ENCODE measurements around the gene ARL16. TPM values are rescaled to one million over a fixed set of nuclear protein-coding genes. Genes with fewer than 3 reads are reported as not detected.

The ARL16 gene
- total and polyA plus RNA-seq, 12 donors: 18.5 to 105 (median 31.7) TPM

- DNase-seq: no peak
- Histone ChIP-seq H3K27me3 (no peaks in the 10 kb centered on the region), H3K4me1 (replicated peaks in 1 of 2) (peaks cover 0 to 5% of the 10 kb centered on the region in 2 donors), H3K36me3 (replicated peaks in 1 of 2) (peaks cover 0 to 55% of the 10 kb centered on the region in 2 donors), H3K9me3 (replicated peaks in 1 of 3) (no peaks in the 10 kb centered on the region), H3K27ac (no peak overlapping the region), H3K4me3 (no peak overlapping the region)
- intact Hi-C loops (cut with DNase I): no loop called here
- WGBS, 4 donors: 92 to 93% (median 92%) methylated on average over 16 of the region's 16 CpGs
- no peak for TF ChIP-seq POLR2A (IDR thresholded peaks at IDR 0.05)
- no peak for TF ChIP-seq CTCF (IDR thresholded peaks at IDR 0.05)
Observed at GRCh38 chr17:81672954-81673353, 10.6 kb downstream of the ARL16 start.

- intact Hi-C loops (cut with DNase I): no loop called here
- H3K36me3 ChIP-seq (replicated peaks in 1 of 2): peaks cover 0 to 55% of the 10 kb centered on the region in 2 donors
- H3K4me1 ChIP-seq (replicated peaks in 1 of 2): peaks cover 0 to 10% of the 10 kb centered on the region in 2 donors
- no peak for DNase-seq
- H3K9me3 ChIP-seq (replicated peaks in 1 of 3): no peaks in the 10 kb centered on the region
- H3K27me3 ChIP-seq: no peaks in the 10 kb centered on the region
- 81 to 92% (median 87%) methylated on average over 6 to 18 of the region's 18 CpGs for WGBS, 4 donors
- H3K4me3 ChIP-seq: no peak overlapping the region
- H3K27ac ChIP-seq: no peak overlapping the region
- TF ChIP-seq CTCF (IDR thresholded peaks at IDR 0.05) (no peak), POLR2A (IDR thresholded peaks at IDR 0.05) (no peak)
Observed at GRCh38 chr17:81672504-81672903, 11.1 kb downstream of the ARL16 start.

GRCh38 chr17:81667754-81668153, 15.8 kb downstream of the ARL16 start:
- Histone ChIP-seq H3K36me3 (replicated peaks in 1 of 2) (peaks cover 0 to 46% of the 10 kb centered on the region in 2 donors), H3K9me3 (replicated peaks in 1 of 3) (no peaks in the 10 kb centered on the region), H3K4me1 (replicated peaks in 1 of 2) (peaks cover 8 to 27% of the 10 kb centered on the region in 2 donors), H3K27me3 (no peaks in the 10 kb centered on the region), H3K27ac (no peak overlapping the region), H3K4me3 (peak overlapping the region in 1 of 4 donors; percentile 89)
- intact Hi-C loops (cut with DNase I): no loop called here
- DNase-seq: no peak
- 84 to 89% (median 86%) methylated on average over 18 of the region's 18 CpGs for WGBS, 4 donors
- no peak for TF ChIP-seq CTCF (IDR thresholded peaks at IDR 0.05)
- TF ChIP-seq POLR2A (IDR thresholded peaks at IDR 0.05): no peak

- no peaks in the 10 kb centered on the region for H3K27me3 ChIP-seq
- H3K4me3 ChIP-seq: peak within 1 kb of the TSS; percentile 37 to 99 (median 82)
- peak within 1 kb of the TSS in 4 of 5 donors; percentile 66 to 93 (median 76) for H3K27ac ChIP-seq
- no peaks in the 10 kb centered on the region for H3K9me3 ChIP-seq (replicated peaks in 1 of 3)
- peaks cover 0 to 34% of the 10 kb centered on the region in 2 donors for H3K36me3 ChIP-seq (replicated peaks in 1 of 2)
- TF ChIP-seq CTCF (IDR thresholded peaks at IDR 0.05): peak in 1 of 6 experiments; percentile 2
- TF ChIP-seq POLR2A (IDR thresholded peaks at IDR 0.05): peak; percentile 50 to 64
- intact Hi-C loops (cut with DNase I): no loop called here
- DNase-seq: peak; percentile 94 to 97 (median 96)
- 0% methylated on average over 5 to 96 of the region's 96 CpGs for WGBS, 4 donors
- H3K4me1 ChIP-seq (replicated peaks in 1 of 2): peaks cover 8 to 27% of the 10 kb centered on the region in 2 donors
Observed at GRCh38 chr17:81666342-81667191, 17.0 kb downstream of the ARL16 start, which contains the start of the genes CCDC137 and OXLD1. CCDC137 (plus strand) TSS chr17:81666737; CDS start chr17:81666767, 30 bp downstream. OXLD1 (minus strand) TSS chr17:81666605; CDS start chr17:81666577, 28 bp downstream.
